IgD-negative memory B cell (primary cell): ENCODE measurements around the gene NUDT21. TPM values are rescaled to one million over a fixed set of nuclear protein-coding genes. Genes with fewer than 3 reads are reported as not detected.
"Not testable (repeated sequence)": the region's sequence is repeated elsewhere in the genome, so short reads cannot be mapped to it uniquely, and the experiment has no call there.

Source experiments
- H3K27ac Mint-ChIP-seq, 3 donors: one replicate each; pipeline ENCODE4 v1.8.0; 2020 to 2022; ENCODE audit warnings: mild to moderate bottlenecking in 3 of 3, mixed read lengths in 3 of 3, moderate library complexity in 1 of 3
- H3K27me3 Mint-ChIP-seq: one replicate; pipeline ENCODE4 v1.8.0; 2021; ENCODE audit warnings: mixed read lengths
- H3K36me3 Mint-ChIP-seq: one replicate; pipeline ENCODE4 v1.8.0; 2020; ENCODE audit warnings: mild to moderate bottlenecking, mixed read lengths
- H3K4me1 Mint-ChIP-seq, 3 donors: one replicate each; pipeline ENCODE4 v1.8.0; 2020 to 2022; ENCODE audit warnings: mixed read lengths in 3 of 3, mild to moderate bottlenecking in 1 of 3
- H3K4me3 Mint-ChIP-seq, 4 donors: one replicate each; pipeline ENCODE4 v1.8.0; 2020 to 2022; ENCODE audit warnings: mild to moderate bottlenecking in 4 of 4, mixed read lengths in 4 of 4, moderate library complexity in 3 of 4
- H3K9me3 Mint-ChIP-seq, 3 donors: one replicate each; pipeline ENCODE4 v1.8.0; 2020 to 2021; ENCODE audit warnings: mixed read lengths in 3 of 3, mild to moderate bottlenecking in 1 of 3
- polyA plus RNA-seq: library from polyadenylated mRNA; unstranded; fragments of 300-500 nt; fragmentation: Illumina TruSeq; gene quantifications from one replicate; pipeline ENCODE4 v1.2.3, GENCODE V29; 2021

NUDT21 gene
- polyA plus RNA-seq, 1 donor from 2014 or later: 57.2 TPM

DNA sequence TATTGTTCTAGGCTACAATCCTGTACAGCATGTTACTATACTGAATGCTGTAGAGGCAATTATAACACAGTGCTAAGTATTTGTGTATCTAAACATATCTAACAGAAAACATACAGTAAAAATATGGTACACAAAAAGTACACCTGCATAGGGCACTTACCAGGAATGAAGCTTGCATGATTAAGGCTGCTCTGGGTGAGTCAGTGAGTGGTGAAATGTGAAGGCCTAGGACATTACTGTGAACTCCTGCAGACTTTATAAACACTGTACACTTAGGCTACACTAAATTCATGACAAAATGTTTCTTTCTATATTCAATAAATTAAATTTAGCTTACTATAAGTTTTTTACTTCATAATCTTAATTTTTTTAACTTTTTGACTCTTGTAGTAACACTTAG is 62.9 kb downstream of the NUDT21 start:
- H3K9me3 Mint-ChIP-seq: peaks cover 0 to 1% (median 0%) of the 10 kb centered on the region in 3 donors
- H3K36me3 Mint-ChIP-seq: peaks cover 3% of the 10 kb centered on the region
- no peaks in the 10 kb centered on the region for H3K27me3 Mint-ChIP-seq
- H3K4me3 Mint-ChIP-seq: no peak overlapping the region
- H3K4me1 Mint-ChIP-seq: peaks cover 0 to 2% (median 2%) of the 10 kb centered on the region in 3 donors
- H3K27ac Mint-ChIP-seq: no peak overlapping the region

DNA sequence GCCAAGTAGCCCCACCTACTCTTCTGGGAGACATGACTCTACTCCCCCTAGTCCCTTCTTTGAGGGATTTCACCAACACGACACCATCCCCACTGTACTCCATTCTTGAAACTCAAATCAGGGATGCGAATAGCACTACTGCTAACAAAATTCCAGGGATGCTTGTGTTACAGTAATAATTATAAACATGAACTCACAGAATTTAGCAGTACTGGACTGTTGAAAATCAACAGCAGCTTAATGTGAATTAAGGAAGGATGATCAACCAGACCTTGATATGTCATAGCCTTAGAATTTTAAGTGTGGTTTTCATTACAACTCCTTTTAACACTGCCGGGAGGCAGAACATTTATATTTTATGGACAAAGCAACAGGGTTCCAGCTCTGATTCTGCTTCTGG is 63.7 kb downstream of the NUDT21 start:
- Mint-ChIP-seq H3K4me1 (peaks cover 0 to 2% (median under 1%) of the 10 kb centered on the region in 3 donors), H3K27ac (no peak overlapping the region), H3K4me3 (no peak overlapping the region), H3K36me3 (peaks cover 7% of the 10 kb centered on the region), H3K27me3 (no peaks in the 10 kb centered on the region), H3K9me3 (peaks cover 0 to 2% (median under 1%) of the 10 kb centered on the region in 3 donors)

DNA sequence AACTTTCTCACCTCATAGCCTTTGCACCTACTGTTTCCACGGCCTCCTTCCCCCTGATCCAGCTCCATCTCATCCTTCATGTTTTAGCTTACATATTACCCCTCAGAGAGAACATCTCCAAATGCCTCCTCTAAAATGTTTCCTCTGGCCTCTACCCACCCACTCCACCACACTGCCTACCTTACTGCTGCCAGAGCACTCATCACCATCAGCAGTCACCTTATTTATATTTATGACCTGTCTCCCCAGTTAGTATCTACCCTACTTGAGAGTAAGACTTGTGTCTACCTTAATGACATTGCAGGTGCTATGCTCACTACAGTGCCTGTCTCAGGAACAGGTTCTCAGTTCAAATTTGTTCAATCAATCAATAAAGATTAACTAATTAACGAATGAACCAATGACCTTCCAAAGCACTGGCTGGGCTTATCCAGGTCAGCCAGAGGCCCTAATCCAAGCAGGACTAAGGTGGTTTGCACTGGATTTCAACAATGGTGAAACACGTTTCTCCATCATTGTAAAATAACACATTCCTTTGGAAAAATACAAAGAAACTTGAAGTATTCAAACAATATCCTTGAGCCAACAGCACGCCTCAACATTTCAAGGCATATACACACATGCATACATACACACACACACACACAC is 66.9 kb downstream of the NUDT21 start:
- Mint-ChIP-seq H3K36me3 (peaks cover 27% of the 10 kb centered on the region), H3K9me3 (peaks cover 0 to 12% (median 7%) of the 10 kb centered on the region in 3 donors), H3K4me3 (no peak overlapping the region), H3K27me3 (no peaks in the 10 kb centered on the region), H3K4me1 (no peaks in the 10 kb centered on the region), H3K27ac (no peak overlapping the region)

DNA sequence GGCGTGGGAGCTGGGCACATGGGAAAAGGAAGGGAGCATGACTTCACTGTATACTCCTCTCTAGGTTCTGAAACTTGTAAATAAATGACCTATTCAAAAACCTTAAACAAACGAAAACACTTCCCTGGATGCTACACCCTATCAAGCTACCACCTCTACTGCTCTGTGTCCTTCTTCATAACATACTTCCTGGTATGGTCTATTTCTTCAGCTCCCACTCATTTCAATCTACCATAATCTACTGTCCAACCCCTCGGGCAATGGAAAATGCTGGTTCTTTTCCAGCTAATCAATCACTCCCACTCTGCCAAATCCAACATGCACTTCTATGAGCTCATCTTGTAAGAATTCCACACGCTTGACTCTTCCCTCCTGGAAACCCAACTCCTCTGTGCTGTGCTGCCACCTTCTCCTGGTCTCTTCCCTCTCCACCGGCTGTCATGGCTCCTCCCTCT is 68.2 kb downstream of the NUDT21 start:
- H3K27ac Mint-ChIP-seq: peak overlapping the region in 2 of 3 donors; percentile 21 to 64
- peaks cover 0 to 12% (median 7%) of the 10 kb centered on the region in 3 donors for H3K9me3 Mint-ChIP-seq
- H3K36me3 Mint-ChIP-seq: peaks cover 29% of the 10 kb centered on the region
- H3K27me3 Mint-ChIP-seq: no peaks in the 10 kb centered on the region
- H3K4me1 Mint-ChIP-seq: peaks cover 0 to 5% (median 5%) of the 10 kb centered on the region in 3 donors
- H3K4me3 Mint-ChIP-seq: no peak overlapping the region

DNA sequence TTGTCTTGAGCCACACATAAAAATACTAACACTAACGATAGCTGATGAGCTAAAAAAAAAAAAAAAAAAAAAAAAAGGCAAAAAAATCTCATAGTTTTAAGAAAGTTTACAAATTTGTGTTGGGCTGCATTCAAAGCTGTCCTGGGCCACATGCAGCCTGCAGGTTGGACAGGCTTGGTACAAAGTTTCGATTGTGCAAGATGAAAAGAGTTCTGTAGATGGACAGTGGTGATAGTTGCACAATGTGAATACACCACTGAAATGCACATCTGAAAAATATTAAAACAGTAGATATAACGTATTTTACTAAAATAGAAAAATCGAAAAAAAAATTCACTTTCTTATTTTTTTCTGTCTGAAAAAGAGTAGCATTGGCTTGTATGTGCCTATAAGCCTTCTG is 68.7 kb downstream of the NUDT21 start:
- H3K9me3 Mint-ChIP-seq: peaks cover 0 to 12% (median 7%) of the 10 kb centered on the region in 3 donors
- no peaks in the 10 kb centered on the region for H3K27me3 Mint-ChIP-seq
- H3K4me3 Mint-ChIP-seq: no peak overlapping the region
- peak overlapping the region in 1 of 3 donors; percentile 21 for H3K27ac Mint-ChIP-seq
- H3K36me3 Mint-ChIP-seq: peaks cover 30% of the 10 kb centered on the region
- H3K4me1 Mint-ChIP-seq: peaks cover 0 to 9% (median 8%) of the 10 kb centered on the region in 3 donors

DNA sequence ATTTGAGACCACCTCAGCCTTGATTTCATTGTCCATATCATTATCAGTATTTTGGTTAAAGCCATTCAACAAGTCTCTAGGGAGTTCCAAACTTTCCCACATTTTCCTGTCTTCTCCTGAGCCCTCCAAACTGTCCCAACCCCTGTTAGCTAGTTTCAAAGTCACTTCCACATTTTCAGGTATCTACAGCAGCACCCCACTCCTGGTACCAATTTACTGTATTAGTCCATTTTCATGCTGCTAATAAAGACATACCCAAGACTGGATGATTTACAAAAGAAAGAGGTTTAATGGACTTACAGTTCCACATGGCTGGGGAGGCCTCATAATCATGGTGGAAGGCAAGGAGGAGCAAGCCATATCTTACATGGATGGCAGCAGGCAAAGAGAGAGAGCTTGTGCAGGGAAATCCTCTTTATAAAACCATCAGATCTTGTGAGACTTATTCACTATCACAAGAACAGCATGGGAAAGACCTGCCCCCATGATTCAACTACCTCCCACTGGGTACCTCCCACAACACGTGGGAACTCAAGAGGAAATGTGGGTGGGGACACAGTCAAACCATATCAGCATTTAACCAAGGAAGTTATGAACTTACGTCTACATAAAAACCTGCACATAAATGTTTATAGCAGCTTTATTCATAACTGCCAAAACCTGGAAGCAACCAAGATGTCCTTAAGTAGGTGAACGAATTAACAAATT is 70.2 kb downstream of the NUDT21 start:
- Mint-ChIP-seq H3K36me3 (peaks cover 32% of the 10 kb centered on the region), H3K27ac (peak overlapping the region in 1 of 3 donors; percentile 81), H3K4me1 (peaks cover 5 to 13% (median 11%) of the 10 kb centered on the region in 3 donors), H3K9me3 (peaks cover 0 to 12% (median 7%) of the 10 kb centered on the region in 3 donors)
- not testable (repeated sequence) for H3K4me3 Mint-ChIP-seq, H3K27me3 Mint-ChIP-seq

Other genes with a start within 250 kb of the NUDT21 start
- 58.7 TPM for gene AMFR, start 25.8 kb downstream of the NUDT21 start, polyA plus RNA-seq
- gene OGFOD1, start 222 bp upstream of the NUDT21 start, polyA plus RNA-seq: 65.8 TPM
- gene BBS2, start 68.7 kb upstream of the NUDT21 start, polyA plus RNA-seq: 18.2 TPM
- gene MT4, start 113.7 kb upstream of the NUDT21 start, polyA plus RNA-seq: not detected
- gene MT3, start 138.2 kb upstream of the NUDT21 start, polyA plus RNA-seq: not detected
- gene MT2A, start 157.3 kb upstream of the NUDT21 start, polyA plus RNA-seq: 40.8 TPM
- gene MT1E, start 174.4 kb upstream of the NUDT21 start, polyA plus RNA-seq: 0.49 TPM
- not detected for gene MT1M, start 181.3 kb upstream of the NUDT21 start, polyA plus RNA-seq
- gene MT1A, start 187.3 kb upstream of the NUDT21 start, polyA plus RNA-seq: not detected
- not detected for gene MT1B, start 200.6 kb upstream of the NUDT21 start, polyA plus RNA-seq
- 9.7 TPM for gene MT1F, start 206.6 kb upstream of the NUDT21 start, polyA plus RNA-seq
- gene MT1G, start 216.7 kb upstream of the NUDT21 start, polyA plus RNA-seq: not detected
- gene MT1H, start 218.5 kb upstream of the NUDT21 start, polyA plus RNA-seq: not detected
- gene MT1X, start 231.1 kb upstream of the NUDT21 start, polyA plus RNA-seq: 14.2 TPM